Bone marrow (tissue), 2 donors: ENCODE measurements around the gene CNTNAP2.

ENCODE experiments used
- DNase-seq, 2 donors: peaks; one replicate each; lab custom pipeline; 2025; lab: John Stamatoyannopoulos, UW

CNTNAP2 gene

GRCh38 chr7:148105853-148106252, 1989.3 kb downstream of the CNTNAP2 start:
- no peak for DNase-seq

- no peak for DNase-seq
Observed at GRCh38 chr7:148107443-148108127, 1991.0 kb downstream of the CNTNAP2 start.

- no peak for DNase-seq
Observed at GRCh38 chr7:148108381-148108780, 1991.8 kb downstream of the CNTNAP2 start.

- DNase-seq: no peak
Observed at GRCh38 chr7:148110097-148110868, 1993.7 kb downstream of the CNTNAP2 start.

- DNase-seq: no peak
Observed at GRCh38 chr7:148114804-148115203, 1998.2 kb downstream of the CNTNAP2 start.

GRCh38 chr7:148115308-148115707, 1998.7 kb downstream of the CNTNAP2 start:
- no peak for DNase-seq

- DNase-seq: no peak
Observed at GRCh38 chr7:148116195-148116594, 1999.6 kb downstream of the CNTNAP2 start.

- no peak for DNase-seq
Observed at GRCh38 chr7:148116829-148117403, 2000.3 kb downstream of the CNTNAP2 start.

GRCh38 chr7:148118371-148118770, 2001.8 kb downstream of the CNTNAP2 start:
- no peak for DNase-seq

GRCh38 chr7:148121401-148121800, 2004.8 kb downstream of the CNTNAP2 start:
- DNase-seq: no peak

GRCh38 chr7:148121847-148122246, 2005.2 kb downstream of the CNTNAP2 start:
- no peak for DNase-seq

GRCh38 chr7:148124477-148124876, 2007.9 kb downstream of the CNTNAP2 start:
- DNase-seq: no peak

GRCh38 chr7:148127374-148127773, 2010.8 kb downstream of the CNTNAP2 start:
- DNase-seq: no peak

GRCh38 chr7:148129023-148129422, 2012.4 kb downstream of the CNTNAP2 start:
- no peak for DNase-seq

- DNase-seq: no peak
Observed at GRCh38 chr7:148135116-148135515, 2018.5 kb downstream of the CNTNAP2 start.

- DNase-seq: no peak
Observed at GRCh38 chr7:148135997-148136396, 2019.4 kb downstream of the CNTNAP2 start.

- DNase-seq: no peak
Observed at GRCh38 chr7:148142660-148143248, 2026.2 kb downstream of the CNTNAP2 start.

GRCh38 chr7:148144827-148145226, 2028.2 kb downstream of the CNTNAP2 start:
- no peak for DNase-seq

- no peak for DNase-seq
Observed at GRCh38 chr7:148146346-148146745, 2029.7 kb downstream of the CNTNAP2 start.

- DNase-seq: no peak
Observed at GRCh38 chr7:148147438-148147837, 2030.8 kb downstream of the CNTNAP2 start.

GRCh38 chr7:148148456-148148855, 2031.9 kb downstream of the CNTNAP2 start:
- no peak for DNase-seq

- DNase-seq: no peak
Observed at GRCh38 chr7:148149730-148150129, 2033.1 kb downstream of the CNTNAP2 start.

GRCh38 chr7:148151778-148152177, 2035.2 kb downstream of the CNTNAP2 start:
- no peak for DNase-seq
